Astrocyte of the cerebellum (primary cell): ENCODE data around the gene SPIB.

Experiments
- DNase-seq: peaks from one replicate; pipeline ENCODE4 v3.0.0-alpha.2; 2011; ENCODE audit warnings: low read depth
- H3K4me3 ChIP-seq: 2 replicates; pipeline ENCODE4 v1.5.1; 2011; ENCODE audit warnings: mild to moderate bottlenecking, low read depth, low read length, moderate library complexity
- in situ Hi-C: cut with HindIII; loops from 2 replicates; pipeline ENCODE4 v1.10.0; 2017; ENCODE audit warnings: low sequenced_read_pairs
- TF ChIP-seq, protein P1 (sequence below): IDR thresholded peaks from 2 replicates; pipeline ENCODE4 v1.5.1; 2012; ENCODE audit warnings: low read length, low read depth, moderate library complexity, mild to moderate bottlenecking; ENCODE audit errors: missing control alignments

SPIB gene

DNA sequence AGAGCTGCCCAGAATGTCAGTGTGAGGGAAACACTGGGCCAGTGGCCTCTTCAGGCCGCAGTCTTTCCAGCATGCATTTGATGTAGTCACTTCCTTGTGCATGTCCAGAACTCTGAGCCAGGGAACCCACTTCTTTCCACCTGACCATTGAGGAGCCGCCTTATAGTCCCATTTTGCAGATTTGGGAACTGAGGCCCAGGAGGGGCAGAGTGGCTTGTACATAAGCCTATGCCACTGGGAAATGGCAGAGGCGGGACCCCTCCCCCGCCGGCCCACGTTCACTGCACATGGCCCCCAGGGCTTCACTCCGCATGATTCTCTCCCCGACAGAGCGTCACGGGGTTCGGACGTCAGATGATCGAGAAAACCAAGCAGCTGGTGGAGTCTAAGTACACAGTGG lies 5.6 kb upstream of the SPIB start:
- no peak overlapping the region for H3K4me3 ChIP-seq

GRCh38 chr19:50413531-50413930 lies 5.2 kb upstream of the SPIB start:
- TF ChIP-seq, protein P1, sequence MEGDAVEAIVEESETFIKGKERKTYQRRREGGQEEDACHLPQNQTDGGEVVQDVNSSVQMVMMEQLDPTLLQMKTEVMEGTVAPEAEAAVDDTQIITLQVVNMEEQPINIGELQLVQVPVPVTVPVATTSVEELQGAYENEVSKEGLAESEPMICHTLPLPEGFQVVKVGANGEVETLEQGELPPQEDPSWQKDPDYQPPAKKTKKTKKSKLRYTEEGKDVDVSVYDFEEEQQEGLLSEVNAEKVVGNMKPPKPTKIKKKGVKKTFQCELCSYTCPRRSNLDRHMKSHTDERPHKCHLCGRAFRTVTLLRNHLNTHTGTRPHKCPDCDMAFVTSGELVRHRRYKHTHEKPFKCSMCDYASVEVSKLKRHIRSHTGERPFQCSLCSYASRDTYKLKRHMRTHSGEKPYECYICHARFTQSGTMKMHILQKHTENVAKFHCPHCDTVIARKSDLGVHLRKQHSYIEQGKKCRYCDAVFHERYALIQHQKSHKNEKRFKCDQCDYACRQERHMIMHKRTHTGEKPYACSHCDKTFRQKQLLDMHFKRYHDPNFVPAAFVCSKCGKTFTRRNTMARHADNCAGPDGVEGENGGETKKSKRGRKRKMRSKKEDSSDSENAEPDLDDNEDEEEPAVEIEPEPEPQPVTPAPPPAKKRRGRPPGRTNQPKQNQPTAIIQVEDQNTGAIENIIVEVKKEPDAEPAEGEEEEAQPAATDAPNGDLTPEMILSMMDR = no peak
- H3K4me3 ChIP-seq = no peak overlapping the region
- in situ Hi-C loops = no loop called here
- no peak for DNase-seq

More for the DNA sequence above, 5.6 kb upstream of the SPIB start:
- in situ Hi-C loops = no loop called here
- no peak for DNase-seq
- TF ChIP-seq, protein P1 = no peak

DNA sequence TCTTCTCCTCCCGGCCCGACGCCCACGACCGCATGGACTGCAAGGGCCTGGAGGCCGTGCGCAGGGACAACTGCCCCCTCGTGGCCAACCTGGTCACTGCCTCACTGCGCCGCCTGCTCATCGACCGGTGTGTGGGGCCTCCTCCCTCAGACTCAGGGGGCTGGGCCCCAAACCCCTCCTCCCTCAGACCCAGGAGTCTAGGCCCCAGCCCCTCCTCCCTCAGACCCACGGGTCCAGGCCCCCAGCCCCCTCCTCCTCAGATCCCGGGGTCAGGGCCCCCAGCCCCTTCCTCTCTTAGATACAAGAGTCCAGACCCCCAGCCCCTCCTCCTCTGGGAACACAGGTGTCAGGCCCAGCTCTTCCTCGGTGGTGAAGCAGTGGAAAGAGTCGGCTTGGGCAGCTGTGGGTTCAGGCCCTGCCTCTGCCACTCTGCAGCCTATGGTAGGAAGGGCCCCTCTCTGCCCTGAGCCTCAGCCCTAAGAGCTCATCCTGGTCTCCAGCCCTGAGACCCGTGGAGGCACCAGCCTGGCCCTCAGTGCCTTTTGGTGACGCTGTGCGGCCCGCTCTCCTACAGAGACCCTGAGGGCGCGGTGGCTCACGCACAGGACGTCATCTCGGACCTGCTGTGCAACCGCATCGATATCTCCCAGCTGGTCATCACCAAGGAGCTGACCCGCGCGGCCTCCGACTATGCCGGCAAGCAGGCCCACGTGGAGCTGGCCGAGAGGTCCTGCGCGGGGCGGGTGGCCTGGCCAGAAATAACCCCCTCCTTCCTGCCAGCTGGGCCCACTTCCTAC lies 3.7 kb upstream of the SPIB start:
- H3K4me3 ChIP-seq = no peak overlapping the region
- TF ChIP-seq, protein P1 = peak; percentile 90
- in situ Hi-C loops = no loop called here
- peak; percentile 15 for DNase-seq

- no peak for DNase-seq
- H3K4me3 ChIP-seq = no peak overlapping the region
- TF ChIP-seq, protein P1 = no peak
- in situ Hi-C loops = no loop called here
Observed at GRCh38 chr19:50415661-50416033, 3.1 kb upstream of the SPIB start.

- TF ChIP-seq, protein P1 = no peak
- DNase-seq = no peak
- in situ Hi-C loops = no loop called here
- no peak overlapping the region for H3K4me3 ChIP-seq
Observed at GRCh38 chr19:50416034-50416977, 2.4 kb upstream of the SPIB start.
